ENCODE results near the gene BCOR. TPM values are rescaled to one million over a fixed set of nuclear protein-coding genes. Genes with fewer than 3 reads are reported as not detected.

Gene BCOR
- total RNA-seq, 2 experiments from 2014 or later: 26.1 to 26.3 TPM

DNA sequence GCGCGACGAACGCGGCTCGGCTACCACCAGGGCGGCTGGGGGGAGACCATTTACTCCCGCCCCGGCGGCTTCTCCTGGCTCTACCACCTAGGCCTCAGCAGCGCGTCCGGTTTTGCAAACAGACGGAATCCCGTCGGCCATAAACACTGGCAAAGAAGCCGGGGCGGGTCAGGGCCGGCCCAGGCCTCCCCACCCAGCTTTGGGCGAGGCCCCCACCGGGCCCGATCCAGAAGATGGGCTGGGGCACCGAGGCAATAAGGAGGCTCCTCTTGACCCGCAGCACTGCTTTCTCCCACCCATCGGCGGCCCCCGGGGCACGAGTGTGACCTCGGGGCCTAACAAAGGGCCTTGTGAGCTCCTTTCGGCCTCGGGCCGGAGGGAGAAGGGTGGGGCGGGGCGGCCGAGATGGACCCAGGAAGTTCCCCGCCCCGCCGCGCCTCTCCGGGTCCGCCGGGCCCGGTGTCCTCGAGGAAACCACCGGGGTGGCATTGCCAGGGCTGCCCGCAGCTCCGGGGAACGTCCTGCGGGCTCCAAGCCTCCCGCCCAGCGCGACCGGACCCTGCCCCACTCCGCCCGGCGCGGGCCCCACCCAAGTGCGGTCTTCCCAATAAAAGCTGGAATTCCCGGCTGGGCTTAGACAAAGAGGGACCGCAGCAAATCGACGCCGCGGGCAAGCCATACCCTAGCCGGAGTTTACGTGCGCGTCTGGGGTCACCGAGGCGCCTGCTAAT is 5.9 kb downstream of the BCOR start:
- Mint-ChIP-seq H3K4me3 (no peak overlapping the region), H3K27ac (no peak overlapping the region), H3K27me3 (no peaks in the 10 kb centered on the region), H3K9me3 (no peaks in the 10 kb centered on the region), H3K36me3 (ENCODE audit: low read depth) (peaks cover 10% of the 10 kb centered on the region), H3K4me1 (ENCODE audit: low read depth) (peaks cover 58% of the 10 kb centered on the region)
- H3K4me1 ChIP-seq (ENCODE audit: insufficient read depth, low read length): peaks cover 73% of the 10 kb centered on the region
- intact Hi-C loops (cut with DNase I, micrococcal nuclease): loop anchor here in 1 of 2 experiments (10.0 kb wide), 1 partner anchor 277 kb away; no protein-coding TSS in a partner anchor
- H3K27me3 ChIP-seq (ENCODE audit: control insufficient read depth in 1 of 2, insufficient read depth in 2 of 2, low read length in 2 of 2): no peaks in the 10 kb centered on the region
- ATAC-seq (ENCODE audit: poor library complexity) (no peak), DNase-seq (no peak)
- TF ChIP-seq, protein P1, sequence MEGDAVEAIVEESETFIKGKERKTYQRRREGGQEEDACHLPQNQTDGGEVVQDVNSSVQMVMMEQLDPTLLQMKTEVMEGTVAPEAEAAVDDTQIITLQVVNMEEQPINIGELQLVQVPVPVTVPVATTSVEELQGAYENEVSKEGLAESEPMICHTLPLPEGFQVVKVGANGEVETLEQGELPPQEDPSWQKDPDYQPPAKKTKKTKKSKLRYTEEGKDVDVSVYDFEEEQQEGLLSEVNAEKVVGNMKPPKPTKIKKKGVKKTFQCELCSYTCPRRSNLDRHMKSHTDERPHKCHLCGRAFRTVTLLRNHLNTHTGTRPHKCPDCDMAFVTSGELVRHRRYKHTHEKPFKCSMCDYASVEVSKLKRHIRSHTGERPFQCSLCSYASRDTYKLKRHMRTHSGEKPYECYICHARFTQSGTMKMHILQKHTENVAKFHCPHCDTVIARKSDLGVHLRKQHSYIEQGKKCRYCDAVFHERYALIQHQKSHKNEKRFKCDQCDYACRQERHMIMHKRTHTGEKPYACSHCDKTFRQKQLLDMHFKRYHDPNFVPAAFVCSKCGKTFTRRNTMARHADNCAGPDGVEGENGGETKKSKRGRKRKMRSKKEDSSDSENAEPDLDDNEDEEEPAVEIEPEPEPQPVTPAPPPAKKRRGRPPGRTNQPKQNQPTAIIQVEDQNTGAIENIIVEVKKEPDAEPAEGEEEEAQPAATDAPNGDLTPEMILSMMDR (IDR thresholded peaks at IDR 0.05): no peak
- H3K9me3 ChIP-seq (ENCODE audit: control insufficient read depth in 1 of 2, insufficient read depth in 1 of 2, low read length in 2 of 2): no peaks in the 10 kb centered on the region
- H3K36me3 ChIP-seq (ENCODE audit: insufficient read depth, low read length): no peaks in the 10 kb centered on the region
- H3K27ac ChIP-seq (ENCODE audit: low read depth in 1 of 2, low read length in 2 of 2): no peak overlapping the region
- CTCF ChIA-PET: no interaction called here
- POLR2A ChIA-PET: interaction anchor here (1.5 kb wide), 1 partner anchor 13 kb away, joined by 4 read pairs; no protein-coding TSS in a partner anchor
- no peak overlapping the region for H3K4me3 ChIP-seq (ENCODE audit: low read length)

DNA sequence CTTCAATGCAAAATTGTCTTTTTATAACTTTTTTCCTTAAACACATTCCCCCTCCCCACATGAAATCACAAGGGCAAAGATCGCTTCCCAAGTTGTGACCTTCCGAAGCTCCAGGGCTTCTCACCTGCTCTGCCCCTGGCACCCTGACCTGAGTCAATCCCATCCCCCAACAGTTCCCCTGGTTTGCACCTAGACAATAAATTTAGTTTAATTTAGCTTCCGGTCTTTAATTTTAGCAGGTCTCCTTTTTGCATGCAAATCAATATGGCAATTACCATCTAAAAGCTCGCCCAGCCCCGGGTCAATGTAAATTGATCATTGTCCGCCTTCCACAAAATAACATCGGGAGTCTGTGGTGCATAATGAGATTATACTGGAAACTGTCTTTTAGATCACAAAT is 6.8 kb downstream of the BCOR start:
- H3K4me3 ChIP-seq (ENCODE audit: low read length): peak overlapping the region; percentile 41
- no peak for DNase-seq

DNA sequence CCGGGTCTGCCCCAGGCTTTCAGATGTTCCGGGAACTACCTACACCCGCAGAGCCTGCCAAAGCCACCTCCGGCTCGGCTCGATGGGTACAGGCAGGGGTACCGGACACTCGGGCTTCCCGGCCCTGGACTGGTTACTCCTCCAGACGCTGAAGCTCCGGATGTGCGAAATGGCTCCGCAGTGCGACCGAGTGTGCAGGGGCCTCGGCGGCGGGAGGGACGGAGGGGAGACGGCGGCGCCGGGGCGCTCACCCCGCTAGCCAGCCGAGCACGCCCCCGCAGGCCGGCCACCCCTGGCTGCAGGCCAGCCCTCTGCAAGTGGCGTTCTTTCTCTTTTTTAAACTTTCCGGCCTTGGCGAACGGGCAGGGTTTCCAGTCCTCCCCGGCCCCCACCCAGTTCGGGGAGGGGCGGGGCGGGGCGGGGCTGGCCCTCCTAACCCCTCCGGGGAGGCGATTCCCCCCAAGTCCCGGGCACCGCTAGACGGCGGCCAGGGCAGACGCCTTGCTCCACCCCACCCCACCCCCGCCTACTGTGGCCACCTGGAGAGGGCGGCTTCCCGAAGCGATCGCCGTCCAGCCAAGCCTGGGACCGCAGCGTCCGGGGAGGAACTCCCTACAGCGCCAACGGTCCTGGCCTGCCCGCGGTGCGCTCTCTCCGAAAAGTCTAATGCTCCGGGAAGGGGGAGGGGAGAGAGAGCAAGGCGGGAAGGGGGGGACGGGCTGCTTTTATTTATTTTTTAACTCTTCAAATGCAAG is 7.5 kb downstream of the BCOR start:
- POLR2A ChIA-PET: interaction anchor here (0.6 to 1.5 kb wide), 3 partner anchors 10 to 90 kb away, joined by 3 to 5 read pairs (median 3); no protein-coding TSS in a partner anchor
- Histone ChIP-seq H3K9me3 (ENCODE audit: control insufficient read depth in 1 of 2, insufficient read depth in 1 of 2, low read length in 2 of 2) (no peaks in the 10 kb centered on the region), H3K4me3 (ENCODE audit: low read length) (peak overlapping the region; percentile 41), H3K27me3 (ENCODE audit: control insufficient read depth in 1 of 2, insufficient read depth in 2 of 2, low read length in 2 of 2) (no peaks in the 10 kb centered on the region), H3K36me3 (ENCODE audit: insufficient read depth, low read length) (no peaks in the 10 kb centered on the region), H3K27ac (ENCODE audit: low read depth in 1 of 2, low read length in 2 of 2) (no peak overlapping the region), H3K4me1 (ENCODE audit: insufficient read depth, low read length) (peaks cover 87% of the 10 kb centered on the region)
- Mint-ChIP-seq H3K4me3 (peak overlapping the region; percentile 78), H3K36me3 (ENCODE audit: low read depth) (peaks cover 5% of the 10 kb centered on the region), H3K27me3 (no peaks in the 10 kb centered on the region), H3K27ac (no peak overlapping the region), H3K9me3 (no peaks in the 10 kb centered on the region), H3K4me1 (ENCODE audit: low read depth) (peaks cover 67% of the 10 kb centered on the region)
- CTCF ChIA-PET: interaction anchor here (1.4 kb wide), 1 partner anchor 359 kb away, joined by 3 read pairs; no protein-coding TSS in a partner anchor
- no peak for ATAC-seq (ENCODE audit: poor library complexity)
- DNase-seq: peak in 4 of 14 experiments; percentile 24 to 39 (median 32)
- intact Hi-C loops (cut with DNase I, micrococcal nuclease): loop anchor here in 1 of 2 experiments (10.0 kb wide), 1 partner anchor 275 kb away; no protein-coding TSS in a partner anchor
- TF ChIP-seq, protein P1 (IDR thresholded peaks at IDR 0.05): no peak

More for the DNA sequence above, 6.8 kb downstream of the BCOR start:
- no peak overlapping the region for H3K27ac Mint-ChIP-seq
- H3K4me3 Mint-ChIP-seq: peak overlapping the region; percentile 78
- Histone ChIP-seq H3K9me3 (ENCODE audit: control insufficient read depth in 1 of 2, insufficient read depth in 1 of 2, low read length in 2 of 2) (no peaks in the 10 kb centered on the region), H3K27ac (ENCODE audit: low read depth in 1 of 2, low read length in 2 of 2) (no peak overlapping the region), H3K4me1 (ENCODE audit: insufficient read depth, low read length) (peaks cover 81% of the 10 kb centered on the region), H3K27me3 (ENCODE audit: control insufficient read depth in 1 of 2, insufficient read depth in 2 of 2, low read length in 2 of 2) (no peaks in the 10 kb centered on the region), H3K36me3 (ENCODE audit: insufficient read depth, low read length) (no peaks in the 10 kb centered on the region)
- POLR2A ChIA-PET: interaction anchor here (0.6 to 1.5 kb wide), 2 partner anchors 14 to 90 kb away, joined by 3 to 4 read pairs; no protein-coding TSS in a partner anchor
- peaks cover 10% of the 10 kb centered on the region for H3K36me3 Mint-ChIP-seq (ENCODE audit: low read depth)
- ATAC-seq (ENCODE audit: poor library complexity): no peak
- no peaks in the 10 kb centered on the region for H3K9me3 Mint-ChIP-seq
- TF ChIP-seq, protein P1 (IDR thresholded peaks at IDR 0.05): no peak
- intact Hi-C loops (cut with DNase I, micrococcal nuclease): loop anchor here in 1 of 2 experiments (10.0 kb wide), 1 partner anchor 276 kb away; no protein-coding TSS in a partner anchor
- no peaks in the 10 kb centered on the region for H3K27me3 Mint-ChIP-seq
- peaks cover 67% of the 10 kb centered on the region for H3K4me1 Mint-ChIP-seq (ENCODE audit: low read depth)
- CTCF ChIA-PET: no interaction called here
